Mucosa of gallbladder (tissue), 1 donor: ENCODE results near the gene ROPN1. TPM values are rescaled to one million over a fixed set of nuclear protein-coding genes. Genes with fewer than 3 reads are reported as not detected.
A peak's percentile ranks its signal among the peaks of the same experiment; 100 is the strongest.
"Not testable (repeated sequence)": the region's sequence is repeated elsewhere in the genome, so short reads cannot be mapped to it uniquely, and the experiment has no call there.

Experiments
- DNase-seq: peaks from one replicate; pipeline ENCODE4 v3.0.0-alpha.2; 2020; ENCODE audit warnings: low spot score
- total RNA-seq: library from RNA; stranded (reverse); gene quantifications from one replicate; pipeline ENCODE4 v1.2.1, GENCODE V29; 2021
- donor health status: DM: no; HTN: no; CAD: no.

Gene ROPN1
- total RNA-seq, 1 donor from 2014 or later, result not detected

GRCh38 chr3:123997543-123997942 lies 5.6 kb upstream of the ROPN1 start:
- DNase-seq, result no peak

- no peak for DNase-seq
Measured at GRCh38 chr3:123993818-123994217, 1.9 kb upstream of the ROPN1 start.

- DNase-seq, result no peak
Measured at GRCh38 chr3:123986427-123986826, 5.5 kb downstream of the ROPN1 start.

- no peak for DNase-seq
Measured at GRCh38 chr3:123984957-123985356, 7.0 kb downstream of the ROPN1 start.

GRCh38 chr3:123984350-123984749 lies 7.6 kb downstream of the ROPN1 start:
- DNase-seq, result no peak

GRCh38 chr3:123981317-123981716 lies 10.6 kb downstream of the ROPN1 start:
- not testable (repeated sequence) for DNase-seq

- DNase-seq, result no peak
Measured at GRCh38 chr3:123980539-123980938, 11.4 kb downstream of the ROPN1 start.

- not testable (repeated sequence) for DNase-seq
Measured at GRCh38 chr3:123979525-123980501, 12.1 kb downstream of the ROPN1 start.

- not testable (repeated sequence) for DNase-seq
Measured at GRCh38 chr3:123976904-123977303, 15.0 kb downstream of the ROPN1 start.

- DNase-seq, result not testable (repeated sequence)
Measured at GRCh38 chr3:123976181-123976898, 15.6 kb downstream of the ROPN1 start.

- DNase-seq, result not testable (repeated sequence)
Measured at GRCh38 chr3:123975030-123975429, 16.9 kb downstream of the ROPN1 start.

GRCh38 chr3:123971406-123971805 lies 20.5 kb downstream of the ROPN1 start:
- no peak for DNase-seq

- DNase-seq, result not testable (repeated sequence)
Measured at GRCh38 chr3:123967260-123967659, 24.7 kb downstream of the ROPN1 start.

GRCh38 chr3:123966799-123967198 lies 25.1 kb downstream of the ROPN1 start:
- DNase-seq, result not testable (repeated sequence)

GRCh38 chr3:123964793-123965192 lies 27.1 kb downstream of the ROPN1 start:
- DNase-seq, result not testable (repeated sequence)

- no peak for DNase-seq
Measured at GRCh38 chr3:123961508-123961856, 30.4 kb downstream of the ROPN1 start.

GRCh38 chr3:123960781-123961507 lies 31.0 kb downstream of the ROPN1 start, which contains the start of gene CCDC14:
Gene CCDC14, minus strand, starts transcription at chr3:123961229. Its CDS starts 56 bp downstream, at chr3:123961173.
- peak; percentile 92 for DNase-seq

GRCh38 chr3:123953735-123954134 lies 38.2 kb downstream of the ROPN1 start:
- DNase-seq, result no peak

GRCh38 chr3:123952844-123953520 lies 38.9 kb downstream of the ROPN1 start:
- DNase-seq, result no peak

- DNase-seq, result no peak
Measured at GRCh38 chr3:123951522-123952447, 40.1 kb downstream of the ROPN1 start.
